CD4-positive, CD25-positive, alpha-beta regulatory T cell (primary cell): ENCODE results near the gene GPR3. TPM values are rescaled to one million over a fixed set of nuclear protein-coding genes. Genes with fewer than 3 reads are reported as not detected.

Source experiments
- ATAC-seq, 2 donors: fragments of 150-1000 bp; cut with Tn5 transposase; one replicate each; pipeline ENCODE4 v1.10.0; 2021; ENCODE audit warnings: low read depth in 2 of 2, moderate number of reproducible peaks in 2 of 2, moderate library complexity in 1 of 2
- DNase-seq, 3 donors: peaks; one replicate each; pipeline versions ENCODE4 v3.0.0 to v3.0.0-alpha.2; 2012 to 2022; ENCODE audit warnings: mixed read lengths in 1 of 3
- H3K27ac ChIP-seq: one replicate; pipeline ENCODE4 v1.7.0; 2013; ENCODE audit warnings: mild to moderate bottlenecking, low read length; ENCODE audit not compliant: insufficient read depth, poor library complexity, severe bottlenecking
- H3K27me3 ChIP-seq: one replicate; pipeline ENCODE4 v1.7.0; 2013; ENCODE audit warnings: low read length; ENCODE audit not compliant: control insufficient read depth, insufficient read depth
- H3K36me3 ChIP-seq: one replicate; pipeline ENCODE4 v1.7.0; 2013; ENCODE audit warnings: mild to moderate bottlenecking, low read length, moderate library complexity; ENCODE audit not compliant: control insufficient read depth, insufficient read depth
- H3K4me1 ChIP-seq: 2 replicates; pipeline ENCODE4 v1.7.0; 2013; ENCODE audit warnings: mild to moderate bottlenecking, low read length; ENCODE audit not compliant: insufficient read depth, control insufficient read depth, poor library complexity, severe bottlenecking
- H3K4me3 ChIP-seq: one replicate; pipeline ENCODE4 v1.7.0; 2013; ENCODE audit warnings: low read depth, mild to moderate bottlenecking, low read length, moderate library complexity
- H3K9me3 ChIP-seq, 2 experiments: 1 replicate in 1 of 2; 2 replicates in 1 of 2; pipeline ENCODE4 v1.7.0; 2013; ENCODE audit warnings: low read length in 2 of 2, mild to moderate bottlenecking in 1 of 2, moderate library complexity in 1 of 2; ENCODE audit not compliant: control insufficient read depth in 2 of 2
- H3K27ac Mint-ChIP-seq, 3 donors: one replicate each; pipeline ENCODE4 v1.8.0; 2020 to 2022; ENCODE audit warnings: mild to moderate bottlenecking in 3 of 3, mixed read lengths in 3 of 3, moderate library complexity in 2 of 3
- H3K27me3 Mint-ChIP-seq: one replicate; pipeline ENCODE4 v1.8.0; 2022; ENCODE audit warnings: mild to moderate bottlenecking, mixed read lengths
- H3K36me3 Mint-ChIP-seq: one replicate; pipeline ENCODE4 v1.8.0; 2020; ENCODE audit warnings: mixed read lengths
- H3K4me1 Mint-ChIP-seq, 4 donors: one replicate each; pipeline ENCODE4 v1.8.0; 2020 to 2022; ENCODE audit warnings: mixed read lengths in 4 of 4, mild to moderate bottlenecking in 1 of 4
- H3K4me3 Mint-ChIP-seq, 4 donors: one replicate each; pipeline ENCODE4 v1.8.0; 2020 to 2022; ENCODE audit warnings: mild to moderate bottlenecking in 4 of 4, mixed read lengths in 4 of 4, moderate library complexity in 3 of 4
- H3K9me3 Mint-ChIP-seq, 7 donors: one replicate each; pipeline ENCODE4 v1.8.0; 2020 to 2022; ENCODE audit warnings: mixed read lengths in 7 of 7, mild to moderate bottlenecking in 3 of 7, moderate library complexity in 2 of 7
- polyA plus RNA-seq, 4 donors: library from polyadenylated mRNA; unstranded; fragments of 300-500 nt; fragmentation: Illumina TruSeq; gene quantifications; one replicate each; pipeline ENCODE4 v1.2.3, GENCODE V29; 2021
- total RNA-seq: library from RNA; stranded (reverse); gene quantifications from one replicate; pipeline ENCODE4 v1.2.3, GENCODE V29; 2022

The GPR3 gene
- total and polyA plus RNA-seq, 5 donors from 2014 or later: 0.07 to 0.47 (median 0.21) TPM; not detected in 2

GRCh38 chr1:27355683-27356082 lies 36.7 kb upstream of the GPR3 start:
- Histone ChIP-seq H3K27ac (peak overlapping the region; percentile 65), H3K4me1 (peaks cover 45% of the 10 kb centered on the region), H3K36me3 (no peaks in the 10 kb centered on the region), H3K4me3 (no peak overlapping the region), H3K9me3 (no peaks in the 10 kb centered on the region), H3K27me3 (no peaks in the 10 kb centered on the region)
- H3K4me3 Mint-ChIP-seq: peak overlapping the region; percentile 52 to 79 (median 77)
- H3K27ac Mint-ChIP-seq: peak overlapping the region in 2 of 3 donors; percentile 11 to 72
- H3K27me3 Mint-ChIP-seq: peaks cover 4% of the 10 kb centered on the region
- peaks cover 6% of the 10 kb centered on the region for H3K36me3 Mint-ChIP-seq
- peaks cover 0 to 57% (median 26%) of the 10 kb centered on the region in 4 donors for H3K4me1 Mint-ChIP-seq
- no peaks in the 10 kb centered on the region for H3K9me3 Mint-ChIP-seq
- DNase-seq (no peak), ATAC-seq (no peak)

GRCh38 chr1:27356277-27356618 lies 36.2 kb upstream of the GPR3 start:
- ATAC-seq (no peak), DNase-seq (no peak)
- H3K9me3 Mint-ChIP-seq: no peaks in the 10 kb centered on the region
- peaks cover 6% of the 10 kb centered on the region for H3K36me3 Mint-ChIP-seq
- no peaks in the 10 kb centered on the region for H3K36me3 ChIP-seq
- H3K4me1 Mint-ChIP-seq: peaks cover 0 to 58% (median 26%) of the 10 kb centered on the region in 4 donors
- peak overlapping the region; percentile 52 to 79 (median 77) for H3K4me3 Mint-ChIP-seq
- H3K27me3 ChIP-seq: no peaks in the 10 kb centered on the region
- H3K27me3 Mint-ChIP-seq: peaks cover 4% of the 10 kb centered on the region
- no peak overlapping the region for H3K4me3 ChIP-seq
- H3K27ac Mint-ChIP-seq: peak overlapping the region; percentile 55 to 87 (median 72)
- peaks cover 45% of the 10 kb centered on the region for H3K4me1 ChIP-seq
- no peaks in the 10 kb centered on the region for H3K9me3 ChIP-seq
- peak overlapping the region; percentile 65 for H3K27ac ChIP-seq

DNA sequence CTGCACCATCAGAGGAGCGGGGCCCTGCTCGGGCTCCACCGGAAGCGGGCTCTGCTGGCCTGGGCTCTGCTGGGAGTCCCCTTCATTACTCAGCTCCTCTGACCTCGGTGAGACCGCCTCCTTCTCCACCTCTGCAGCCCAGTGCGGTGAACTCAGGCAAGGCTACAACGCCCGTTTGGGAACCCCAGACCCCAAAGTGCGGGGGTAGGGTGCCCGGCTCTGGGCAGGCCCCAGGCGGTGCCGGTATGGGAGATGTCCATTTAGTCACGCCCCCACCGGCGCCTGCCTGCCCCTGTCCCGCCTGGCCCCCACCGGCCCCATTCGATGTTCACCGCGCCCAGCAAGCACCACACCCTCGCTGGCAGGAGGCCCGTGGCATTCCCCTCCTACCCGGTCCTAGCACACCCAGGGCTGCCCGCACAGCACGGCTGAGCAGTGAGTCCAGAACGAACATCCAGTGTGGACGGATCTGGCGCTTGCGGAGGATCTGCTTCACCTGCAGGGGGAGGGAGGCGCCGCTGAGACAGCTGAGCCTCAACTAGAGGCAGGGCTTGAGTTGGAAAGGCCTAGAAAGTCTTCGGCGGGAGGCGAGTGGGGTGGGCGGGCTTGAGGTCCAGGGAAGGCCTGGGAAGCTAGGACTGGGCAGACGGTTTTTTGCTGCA lies 35.7 kb upstream of the GPR3 start:
- Mint-ChIP-seq H3K4me1 (peaks cover 0 to 61% (median 26%) of the 10 kb centered on the region in 4 donors), H3K27ac (peak overlapping the region; percentile 56 to 83 (median 75)), H3K4me3 (peak overlapping the region; percentile 79 to 89 (median 83)), H3K27me3 (peaks cover 4% of the 10 kb centered on the region), H3K36me3 (peaks cover 4% of the 10 kb centered on the region), H3K9me3 (no peaks in the 10 kb centered on the region)
- DNase-seq (peak in 1 of 3 donors; percentile 31), ATAC-seq (peak; percentile 29 to 40)
- peak overlapping the region; percentile 65 for H3K27ac ChIP-seq
- no peaks in the 10 kb centered on the region for H3K9me3 ChIP-seq
- no peaks in the 10 kb centered on the region for H3K36me3 ChIP-seq
- peaks cover 45% of the 10 kb centered on the region for H3K4me1 ChIP-seq
- no peaks in the 10 kb centered on the region for H3K27me3 ChIP-seq
- peak overlapping the region; percentile 37 for H3K4me3 ChIP-seq

DNA sequence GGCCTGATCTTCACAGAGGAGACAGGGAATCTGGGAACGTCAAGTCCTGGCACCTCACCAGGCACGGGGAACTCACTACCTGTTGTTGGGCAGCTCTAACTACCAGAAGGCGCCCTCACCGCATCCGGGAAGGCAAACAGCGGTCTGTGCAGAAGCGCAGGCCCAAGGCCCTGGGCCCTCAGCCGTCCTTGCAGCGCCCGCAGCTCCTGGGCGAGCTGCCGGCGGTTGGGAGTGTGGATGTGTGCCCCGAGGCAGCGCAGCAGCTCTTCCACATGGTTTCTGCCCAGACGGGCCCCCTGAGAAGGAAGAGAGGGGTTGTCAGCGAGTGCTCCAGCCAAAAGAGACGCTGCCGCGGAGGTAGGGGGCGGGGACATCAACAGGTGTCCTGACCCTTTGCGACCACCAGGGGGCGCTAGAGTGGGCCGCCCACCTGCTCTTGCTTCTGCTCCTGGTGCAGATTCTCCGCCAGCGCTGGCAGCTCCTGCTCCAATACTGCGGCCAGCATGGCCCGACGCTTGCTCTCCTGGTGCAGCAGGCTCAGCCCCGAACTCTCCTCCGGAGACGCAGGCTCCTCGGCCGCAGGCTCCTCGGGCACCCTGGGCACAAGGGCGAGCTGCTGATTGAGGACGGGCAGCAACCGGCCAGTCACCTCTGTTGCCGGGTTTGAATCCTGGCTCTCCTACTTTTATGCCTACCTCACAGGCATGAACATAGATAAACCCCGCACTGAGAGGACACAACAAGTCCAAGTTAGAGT lies 35.0 kb upstream of the GPR3 start:
- no peaks in the 10 kb centered on the region for H3K9me3 Mint-ChIP-seq
- H3K27ac Mint-ChIP-seq: peak overlapping the region; percentile 56 to 83 (median 75)
- DNase-seq: peak; percentile 72 to 87 (median 84)
- Histone ChIP-seq H3K4me3 (peak overlapping the region; percentile 37), H3K9me3 (no peaks in the 10 kb centered on the region), H3K27ac (peak overlapping the region; percentile 65), H3K27me3 (no peaks in the 10 kb centered on the region), H3K4me1 (peaks cover 45% of the 10 kb centered on the region), H3K36me3 (no peaks in the 10 kb centered on the region)
- peaks cover 4% of the 10 kb centered on the region for H3K27me3 Mint-ChIP-seq
- H3K4me3 Mint-ChIP-seq: peak overlapping the region; percentile 79 to 89 (median 83)
- H3K36me3 Mint-ChIP-seq: peaks cover 3% of the 10 kb centered on the region
- H3K4me1 Mint-ChIP-seq: peaks cover 0 to 66% (median 26%) of the 10 kb centered on the region in 4 donors
- peak; percentile 73 to 81 for ATAC-seq

DNA sequence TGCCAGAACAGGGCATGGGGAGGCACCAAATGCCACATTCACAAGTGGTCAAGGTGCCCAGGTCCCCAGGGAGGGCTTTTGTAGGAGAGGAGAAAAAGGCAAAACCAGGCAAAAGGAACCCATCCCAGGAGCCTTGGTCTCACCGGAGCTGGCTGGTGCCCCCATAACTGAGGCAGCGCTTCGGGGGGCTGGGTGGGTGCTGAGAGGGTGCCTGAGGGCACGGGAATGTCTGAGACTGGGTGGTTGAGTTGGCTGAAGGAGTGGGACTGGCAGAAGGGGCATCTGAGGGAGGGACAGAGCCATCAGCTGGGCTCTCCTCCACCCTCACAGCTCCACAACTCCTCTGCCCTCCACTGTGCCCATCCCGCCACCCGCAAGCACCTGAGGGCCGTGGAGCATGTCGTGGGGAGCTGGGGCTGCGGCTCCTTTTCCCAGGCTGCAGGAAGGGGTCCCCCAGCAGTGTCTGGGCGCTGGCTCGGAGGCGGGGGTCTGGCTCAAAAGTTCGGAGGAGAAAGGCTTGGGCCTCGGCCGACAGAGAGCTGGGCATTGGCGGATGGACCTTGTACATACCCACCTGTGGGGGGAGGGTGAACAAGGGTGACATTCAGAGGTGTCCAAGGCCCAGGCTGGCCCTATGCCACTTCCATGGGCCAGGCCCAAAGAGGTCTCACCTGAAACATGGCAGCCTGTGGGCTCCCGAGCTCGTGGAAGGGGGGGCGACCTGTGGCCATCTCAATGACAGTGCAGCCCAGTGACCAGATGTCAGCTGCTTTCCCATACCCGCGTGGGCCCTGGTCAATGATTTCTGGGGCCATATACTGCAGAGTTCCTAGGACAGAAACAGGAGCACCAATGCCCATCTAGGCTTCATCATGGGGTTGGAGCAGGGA lies 34.1 kb upstream of the GPR3 start:
- H3K4me1 ChIP-seq: peaks cover 45% of the 10 kb centered on the region
- ATAC-seq (no peak), DNase-seq (no peak)
- H3K36me3 ChIP-seq: no peaks in the 10 kb centered on the region
- Mint-ChIP-seq H3K36me3 (peaks cover 3% of the 10 kb centered on the region), H3K27me3 (peaks cover 4% of the 10 kb centered on the region), H3K4me3 (peak overlapping the region; percentile 79 to 91 (median 84)), H3K9me3 (no peaks in the 10 kb centered on the region), H3K27ac (peak overlapping the region in 2 of 3 donors; percentile 60 to 61), H3K4me1 (peaks cover 0 to 69% (median 26%) of the 10 kb centered on the region in 4 donors)
- no peak overlapping the region for H3K4me3 ChIP-seq
- no peaks in the 10 kb centered on the region for H3K27me3 ChIP-seq
- no peak overlapping the region for H3K27ac ChIP-seq
- no peaks in the 10 kb centered on the region for H3K9me3 ChIP-seq

DNA sequence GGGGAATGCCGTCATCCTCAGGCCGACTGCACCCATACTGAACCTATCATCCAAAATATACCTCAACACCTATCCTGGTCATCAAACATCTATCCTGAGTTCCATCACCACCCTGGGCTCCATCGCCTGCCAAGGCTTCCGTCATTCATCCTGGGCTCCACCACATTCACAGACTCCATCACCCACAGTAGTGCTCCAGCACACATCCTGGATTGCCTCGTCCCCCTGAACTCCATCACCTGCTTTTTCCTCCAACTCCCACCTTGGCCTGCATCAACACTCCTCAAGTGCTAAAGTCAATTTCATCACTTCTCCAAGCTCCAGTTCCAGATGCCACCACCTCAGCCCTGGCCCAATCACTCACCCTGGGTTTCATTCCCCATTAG lies 33.5 kb upstream of the GPR3 start:
- Histone ChIP-seq H3K27ac (no peak overlapping the region), H3K36me3 (no peaks in the 10 kb centered on the region), H3K27me3 (no peaks in the 10 kb centered on the region), H3K4me3 (no peak overlapping the region), H3K4me1 (peaks cover 45% of the 10 kb centered on the region), H3K9me3 (no peaks in the 10 kb centered on the region)
- H3K9me3 Mint-ChIP-seq: no peaks in the 10 kb centered on the region
- H3K4me1 Mint-ChIP-seq: peaks cover 0 to 66% (median 25%) of the 10 kb centered on the region in 4 donors
- H3K4me3 Mint-ChIP-seq: peak overlapping the region in 3 of 4 donors; percentile 39 to 91 (median 78)
- H3K36me3 Mint-ChIP-seq: no peaks in the 10 kb centered on the region
- H3K27ac Mint-ChIP-seq: peak overlapping the region in 2 of 3 donors; percentile 60 to 61
- ATAC-seq (no peak), DNase-seq (no peak)
- H3K27me3 Mint-ChIP-seq: peaks cover 4% of the 10 kb centered on the region

DNA sequence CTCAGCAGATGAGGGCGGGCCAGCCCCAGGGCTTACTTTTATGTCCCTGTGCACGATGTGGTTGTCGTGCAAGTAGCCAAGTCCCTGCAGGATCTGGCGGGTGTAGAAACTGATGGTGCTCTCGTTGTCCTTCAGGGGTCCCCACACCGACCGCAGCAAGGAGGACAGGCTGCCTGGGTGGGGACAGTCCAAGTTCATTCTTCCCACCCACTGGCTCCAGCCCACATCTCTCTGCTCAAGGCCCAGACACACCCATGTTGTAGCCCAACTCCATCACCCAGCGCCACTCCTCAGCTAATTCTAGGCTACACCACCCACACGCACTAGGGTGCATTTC lies 32.6 kb upstream of the GPR3 start:
- Histone ChIP-seq H3K36me3 (no peaks in the 10 kb centered on the region), H3K4me1 (peaks cover 47% of the 10 kb centered on the region), H3K4me3 (peak overlapping the region; percentile 61), H3K9me3 (no peaks in the 10 kb centered on the region), H3K27me3 (no peaks in the 10 kb centered on the region), H3K27ac (no peak overlapping the region)
- peaks cover 4% of the 10 kb centered on the region for H3K27me3 Mint-ChIP-seq
- no peaks in the 10 kb centered on the region for H3K9me3 Mint-ChIP-seq
- ATAC-seq (no peak), DNase-seq (no peak)
- peak overlapping the region; percentile 59 to 91 (median 82) for H3K4me3 Mint-ChIP-seq
- no peaks in the 10 kb centered on the region for H3K36me3 Mint-ChIP-seq
- H3K27ac Mint-ChIP-seq: peak overlapping the region in 2 of 3 donors; percentile 61 to 96
- H3K4me1 Mint-ChIP-seq: peaks cover 0 to 70% (median 25%) of the 10 kb centered on the region in 4 donors
